GM19240 (cell line): Measurements from ENCODE around the gene TMEM256.
"Not testable (repeated sequence)": the region's sequence is repeated elsewhere in the genome, so short reads cannot be mapped to it uniquely, and the experiment has no call there.

Source experiments
- DNase-seq: peaks from one replicate; pipeline ENCODE4 v3.0.0; 2011; ENCODE audit warnings: low spot score; ENCODE audit not compliant: insufficient read length

TMEM256 gene

DNA sequence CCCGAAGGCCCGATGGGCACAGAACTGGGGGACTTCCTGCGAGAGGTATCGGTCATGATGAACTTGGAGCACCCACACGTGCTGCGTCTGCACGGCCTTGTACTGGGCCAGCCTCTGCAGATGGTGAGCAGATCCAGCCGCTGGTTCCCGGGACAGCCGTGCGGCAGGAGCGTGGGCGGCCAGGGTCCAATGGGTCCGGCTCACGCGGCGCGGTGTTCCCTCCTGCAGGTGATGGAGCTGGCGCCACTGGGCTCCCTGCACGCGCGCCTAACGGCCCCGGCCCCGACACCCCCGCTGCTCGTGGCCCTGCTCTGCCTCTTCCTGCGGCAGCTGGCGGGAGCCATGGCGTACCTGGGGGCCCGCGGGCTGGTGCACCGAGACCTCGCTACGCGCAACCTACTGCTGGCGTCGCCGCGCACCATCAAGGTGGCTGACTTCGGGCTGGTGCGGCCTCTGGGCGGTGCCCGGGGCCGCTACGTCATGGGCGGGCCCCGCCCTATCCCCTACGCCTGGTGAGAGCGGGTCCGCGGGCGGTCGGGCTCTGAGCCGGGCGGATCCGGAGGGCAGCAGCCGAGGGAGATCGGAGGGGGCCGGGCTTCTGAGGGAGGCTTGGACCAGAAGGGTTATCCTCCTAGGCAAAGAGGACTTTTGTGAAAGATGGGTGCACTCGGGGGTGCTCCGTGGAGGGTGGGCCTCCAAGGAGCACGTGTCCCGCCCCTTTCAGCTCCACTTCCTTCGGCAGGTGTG lies 20.0 kb downstream of the TMEM256 start:
- DNase-seq, result peak; percentile 89

DNA sequence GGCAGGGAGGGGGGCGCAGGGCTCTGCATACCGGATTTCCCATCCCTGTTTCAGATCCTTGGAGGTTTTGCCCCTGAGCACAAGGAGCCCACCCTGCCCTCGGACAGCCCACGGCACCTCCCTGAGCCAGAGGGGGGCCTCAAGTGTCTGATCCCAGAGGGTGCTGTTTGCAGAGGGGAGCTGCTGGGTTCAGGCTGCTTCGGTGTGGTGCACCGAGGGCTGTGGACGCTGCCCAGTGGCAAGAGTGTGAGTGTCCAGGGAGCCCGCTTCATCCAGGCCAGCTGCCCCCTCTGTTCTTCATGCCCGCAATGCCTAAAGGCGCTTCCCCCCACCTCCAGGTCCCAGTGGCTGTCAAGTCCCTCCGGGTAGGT lies 20.5 kb downstream of the TMEM256 start:
- no peak for DNase-seq

DNA sequence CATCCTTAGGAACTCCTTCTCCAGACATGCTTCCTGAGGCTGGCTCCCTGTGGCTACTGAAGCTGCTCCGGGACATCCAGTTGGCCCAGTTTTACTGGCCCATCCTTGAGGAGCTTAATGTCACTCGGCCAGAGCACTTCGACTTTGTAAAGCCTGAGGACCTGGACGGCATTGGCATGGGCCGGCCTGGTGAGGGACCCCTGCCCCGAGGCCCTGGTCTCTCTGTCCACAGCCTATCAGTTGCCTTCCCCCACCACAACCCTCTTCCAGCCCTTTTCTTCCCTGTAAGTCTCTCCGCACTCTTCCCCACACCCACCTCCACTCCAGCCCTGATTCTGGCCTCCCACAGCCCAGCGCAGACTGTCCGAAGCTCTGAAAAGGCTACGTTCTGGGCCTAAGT lies 21.0 kb downstream of the TMEM256 start:
- DNase-seq, result no peak

DNA sequence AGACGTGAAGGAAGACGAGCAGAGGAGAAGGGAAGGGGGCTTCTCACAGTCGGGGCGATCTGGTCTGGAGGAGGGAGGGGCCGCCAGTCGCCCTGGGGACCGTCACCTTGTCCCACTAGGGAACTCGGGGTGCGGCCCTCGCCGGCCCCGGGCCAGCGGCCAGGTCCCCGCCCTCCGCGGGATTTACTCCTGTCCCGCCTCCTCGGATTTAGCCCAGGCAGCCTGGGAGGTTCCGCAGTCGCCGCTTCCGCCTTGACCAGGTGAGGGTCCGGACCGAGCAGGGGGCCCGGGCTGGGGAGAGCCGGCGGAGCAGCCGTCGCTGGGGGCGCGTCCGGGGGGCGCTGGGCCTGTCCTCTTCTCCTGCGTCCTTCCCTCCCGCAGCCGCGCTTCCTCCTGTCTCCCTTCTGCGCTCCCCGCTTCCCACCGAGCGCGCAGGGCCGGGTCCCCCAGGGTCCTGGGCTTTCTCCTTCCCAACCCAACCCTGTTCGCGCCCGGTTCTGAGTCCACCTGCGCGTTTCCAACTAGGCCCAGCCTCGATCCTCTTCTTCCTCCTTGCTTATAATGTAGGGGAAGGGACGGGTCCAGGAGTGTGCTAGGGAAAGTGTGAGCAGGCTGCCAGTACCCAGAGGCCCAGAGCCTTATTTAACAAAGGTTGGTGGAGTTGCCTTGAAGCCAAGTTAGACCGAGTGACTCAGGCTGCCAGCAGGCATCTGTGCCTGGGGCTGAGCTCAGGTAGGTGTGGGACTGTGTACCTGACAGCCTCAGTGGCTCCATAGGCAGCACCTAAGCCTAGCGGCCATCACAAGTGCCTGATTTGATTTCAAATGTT lies 22.8 kb downstream of the TMEM256 start, which contains the start of gene TNK1:
TSS of gene TNK1 (plus strand) at position 235 of the 829 bp plus-strand sequence. CDS start 1,838 bp downstream, outside the sequence.
- no peak for DNase-seq

DNA sequence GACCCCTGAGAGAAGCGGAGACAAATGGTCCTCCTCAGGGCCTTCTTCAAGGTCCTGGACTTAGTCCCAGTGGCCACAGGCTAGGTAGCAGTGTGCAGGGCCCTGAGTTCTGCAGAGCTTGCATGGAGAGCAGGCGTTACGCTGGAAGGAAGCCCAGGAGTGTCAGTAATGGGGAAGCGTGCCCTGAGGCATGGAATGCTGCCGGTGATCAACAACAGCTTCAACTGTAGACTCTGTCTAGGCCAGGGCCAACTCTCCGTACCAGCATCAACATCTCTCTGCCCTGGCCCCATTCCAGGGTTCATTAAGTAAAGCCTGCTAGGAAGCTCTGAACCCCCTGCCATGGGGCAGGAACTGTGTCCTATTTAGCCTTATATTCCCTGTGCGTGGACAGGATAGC lies 23.6 kb downstream of the TMEM256 start:
- DNase-seq, result no peak

DNA sequence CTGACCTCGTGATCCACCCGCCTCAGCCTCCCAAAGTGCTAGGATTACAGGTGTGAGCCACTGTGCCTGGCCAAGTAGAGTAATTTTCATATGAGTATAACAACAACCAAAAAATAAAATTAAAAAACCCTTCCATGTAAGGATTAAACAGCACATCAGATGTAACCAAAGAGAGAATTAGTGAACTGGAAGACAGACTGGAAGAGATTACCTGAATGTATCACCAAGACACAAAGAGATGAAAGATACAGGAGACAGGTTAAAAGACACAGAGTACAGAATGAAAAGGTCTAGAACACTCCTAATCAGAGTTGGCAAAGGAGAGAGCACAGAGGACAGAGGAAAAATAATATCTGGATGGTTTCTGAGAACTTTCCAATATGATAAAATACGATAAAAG lies 24.8 kb downstream of the TMEM256 start:
- no peak for DNase-seq

DNA sequence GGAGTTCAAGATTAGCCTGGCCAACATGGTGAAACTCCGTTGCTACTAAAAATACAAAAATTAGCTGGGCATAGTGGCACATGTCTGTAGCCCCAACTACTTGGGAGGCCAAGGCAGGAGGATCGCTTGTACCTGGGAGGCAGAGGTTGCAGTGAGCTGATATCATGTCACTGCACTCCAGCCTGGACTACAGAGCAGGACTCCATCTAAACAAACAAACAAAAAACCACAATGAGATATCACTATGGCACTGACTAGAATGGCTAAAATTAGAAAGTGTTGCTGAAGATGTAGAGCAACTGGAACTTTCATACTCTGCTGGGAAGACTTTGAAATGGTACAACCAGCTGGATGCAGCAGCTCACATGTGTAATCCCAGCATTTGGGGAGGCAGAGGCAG lies 29.5 kb downstream of the TMEM256 start:
- no peak for DNase-seq

DNA sequence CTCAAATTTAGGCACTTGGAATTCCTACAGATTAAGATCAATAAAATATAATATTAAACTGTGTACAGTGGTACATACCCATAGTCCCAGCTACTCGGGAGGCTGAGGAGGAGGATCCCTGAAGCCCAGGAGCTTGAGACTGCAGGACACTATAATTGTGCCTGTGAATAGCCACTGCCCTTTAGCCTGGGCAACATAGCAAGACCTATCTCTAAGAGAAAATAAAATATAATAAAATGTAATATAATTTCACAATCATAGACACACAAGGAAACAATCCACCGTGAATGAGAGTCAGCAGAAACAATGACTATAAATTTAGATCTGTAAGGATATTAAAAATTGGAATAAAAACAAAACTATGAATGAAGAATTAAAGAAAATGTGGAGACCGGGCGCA lies 33.0 kb downstream of the TMEM256 start:
- no peak for DNase-seq

DNA sequence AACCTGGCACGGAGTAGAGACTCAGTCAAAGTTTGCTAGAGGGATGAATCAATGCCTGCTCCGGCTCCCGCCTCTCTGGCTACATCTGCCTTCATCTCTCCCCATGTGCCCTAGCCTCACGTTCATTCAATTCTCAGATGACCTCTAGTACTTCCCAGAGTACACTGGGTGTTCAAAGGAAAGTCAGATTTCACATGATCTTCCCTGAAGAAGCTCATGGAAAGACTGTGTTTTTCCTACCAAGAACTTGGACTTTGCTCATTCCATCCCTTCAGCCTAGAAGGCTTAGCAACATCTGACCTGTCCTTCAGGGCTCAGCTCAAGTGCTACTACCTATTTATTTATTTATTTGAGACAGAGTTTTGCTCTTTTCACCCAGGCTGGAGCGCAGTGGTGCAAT lies 34.1 kb downstream of the TMEM256 start:
- DNase-seq, result no peak

DNA sequence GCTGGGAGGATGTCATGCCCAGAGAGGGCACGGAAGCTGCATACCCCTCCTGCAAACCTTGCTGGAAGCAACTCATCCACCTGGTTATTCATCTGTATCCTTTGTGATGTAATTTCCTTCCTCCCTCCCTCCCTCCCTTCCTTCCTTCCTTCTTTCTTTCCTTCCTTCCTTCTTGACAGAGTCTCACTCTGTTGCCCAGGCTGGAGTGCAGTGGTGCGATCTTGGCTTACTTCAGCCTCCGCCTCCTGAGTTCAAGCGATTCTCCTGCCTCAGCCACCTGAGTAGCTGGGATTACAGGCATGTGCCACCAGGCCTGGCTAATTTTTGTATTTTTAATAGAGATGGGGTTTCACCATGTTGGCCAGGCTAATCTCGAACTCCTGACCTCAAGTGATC lies 35.3 kb downstream of the TMEM256 start:
- DNase-seq, result not testable (repeated sequence)

DNA sequence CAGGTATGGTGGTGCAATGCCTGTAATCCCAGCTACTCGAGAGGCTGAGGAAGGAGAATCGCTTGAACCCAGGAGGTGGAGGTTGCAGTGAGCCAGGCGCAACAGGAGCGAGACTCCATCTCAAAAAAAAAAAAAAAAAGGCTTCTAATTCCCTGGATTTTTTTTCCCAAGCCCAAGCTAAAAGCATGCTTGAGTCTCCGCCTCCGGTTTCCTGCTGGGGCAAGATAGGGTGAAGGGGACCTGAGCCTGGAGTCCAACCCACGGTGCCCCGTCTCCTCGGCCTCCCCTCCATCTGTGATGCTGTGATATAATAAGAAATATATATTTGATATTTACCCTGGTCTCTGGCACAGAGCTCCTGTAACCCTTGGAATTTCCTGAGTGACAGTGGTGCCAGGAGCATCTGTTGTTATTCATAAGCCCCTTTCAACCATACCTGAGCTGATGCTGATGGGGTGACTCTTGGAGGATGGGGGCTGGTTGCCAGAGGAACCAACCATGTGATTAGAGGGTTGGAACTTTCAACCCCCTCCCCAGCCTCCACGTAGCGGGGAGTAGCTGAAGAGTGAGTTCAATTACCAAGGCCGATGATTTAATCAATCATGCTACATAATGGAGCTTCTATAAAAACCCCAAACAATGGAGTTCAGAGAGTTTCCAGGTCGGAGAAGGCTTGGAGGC lies 35.8 kb downstream of the TMEM256 start:
- DNase-seq, result no peak

DNA sequence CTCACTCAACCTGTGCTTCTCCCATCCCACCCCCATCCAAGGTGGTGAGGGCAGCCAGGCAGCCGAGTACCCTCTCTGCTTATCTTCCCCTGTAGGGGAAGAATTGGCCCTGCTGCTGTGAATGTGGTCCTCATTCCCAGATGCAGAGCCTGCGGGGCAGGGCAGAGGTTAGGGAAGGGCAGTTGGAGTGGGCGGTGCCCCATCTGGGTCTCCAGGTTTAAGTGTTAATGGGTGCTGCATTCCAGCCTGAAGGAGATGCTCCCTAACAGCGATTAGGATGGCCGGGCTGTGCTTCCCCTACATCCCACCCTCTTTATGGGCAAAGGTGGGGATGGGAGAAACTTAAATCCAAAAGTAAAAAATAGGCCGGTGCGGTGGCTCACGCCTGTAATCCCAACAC lies 36.8 kb downstream of the TMEM256 start:
- DNase-seq, result no peak

DNA sequence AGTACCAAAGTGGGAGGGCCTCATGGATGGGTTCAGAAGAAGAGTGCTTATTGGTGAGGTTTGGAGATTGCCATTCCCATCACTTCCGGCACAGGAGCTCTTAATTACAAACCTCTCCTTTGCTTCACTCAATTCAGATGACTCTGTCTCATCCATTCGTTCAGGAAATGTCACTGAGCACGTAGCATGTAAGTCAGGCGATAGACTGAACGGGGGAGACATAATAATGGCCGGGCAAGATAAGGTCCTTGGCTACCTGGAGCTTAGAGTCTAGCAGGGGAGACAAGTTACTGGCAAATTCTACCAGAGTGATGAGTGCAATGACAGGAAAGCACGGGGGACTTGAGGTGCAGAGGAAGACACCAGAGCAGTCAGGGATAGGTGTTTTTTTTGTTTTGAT lies 37.9 kb downstream of the TMEM256 start:
- not testable (repeated sequence) for DNase-seq

DNA sequence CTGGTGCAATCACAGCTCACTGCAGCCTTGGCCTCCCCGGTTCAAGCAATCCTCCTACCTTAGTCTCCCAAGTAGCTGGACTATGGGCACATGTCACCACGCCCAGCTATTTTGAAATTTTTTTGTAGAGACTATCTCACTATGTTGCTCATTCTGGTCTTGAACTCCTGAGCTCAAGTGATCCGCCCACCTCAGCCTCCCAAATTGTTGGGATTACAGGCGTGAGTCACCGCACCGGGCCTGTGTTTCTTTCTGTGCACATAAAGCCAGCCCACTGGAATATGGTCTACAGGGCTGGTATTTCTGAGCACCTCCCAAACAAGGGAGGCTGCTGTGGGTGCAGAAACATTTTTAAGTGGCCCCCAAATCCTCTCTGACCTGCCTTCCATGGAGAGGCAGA lies 40.6 kb downstream of the TMEM256 start:
- DNase-seq, result no peak

DNA sequence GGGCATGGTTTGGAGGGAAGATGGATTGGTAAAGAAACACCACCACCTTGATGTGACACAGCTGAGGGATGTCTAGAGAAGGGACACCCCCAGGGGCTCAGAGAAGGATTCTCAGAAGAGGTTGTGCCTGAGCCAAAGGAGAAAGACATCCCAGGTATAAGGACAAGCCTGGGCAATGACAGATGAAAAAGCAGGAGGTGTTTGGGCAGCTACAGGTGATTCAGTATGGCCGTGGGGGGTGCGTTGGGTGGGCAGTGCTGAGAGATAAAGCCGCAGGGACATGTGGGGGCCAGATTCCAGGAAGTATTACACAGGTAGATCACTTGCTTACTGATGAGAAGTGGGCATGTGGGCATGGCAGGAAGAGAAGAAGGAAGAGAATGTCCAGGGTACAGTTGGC lies 42.0 kb downstream of the TMEM256 start:
- no peak for DNase-seq

DNA sequence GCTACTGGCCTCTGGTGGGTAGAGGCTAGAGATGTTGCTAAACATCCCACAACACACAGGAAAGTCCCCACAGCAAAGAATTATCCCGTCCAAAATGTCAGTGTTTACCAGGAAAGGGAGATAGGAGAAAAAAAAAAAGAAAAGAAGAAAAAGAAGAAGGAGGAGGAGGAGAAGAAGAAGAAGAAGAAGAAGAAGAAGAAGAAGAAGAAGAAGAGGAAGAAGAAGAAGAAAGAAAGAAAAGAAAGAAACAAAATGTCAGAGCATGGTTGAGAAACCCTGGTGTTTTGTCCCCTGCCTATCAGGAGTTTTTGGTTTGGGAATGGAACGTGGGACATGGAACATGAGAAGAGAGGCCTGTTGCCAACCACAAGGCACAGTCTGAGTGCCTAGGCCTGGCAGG lies 46.5 kb downstream of the TMEM256 start:
- DNase-seq, result no peak

DNA sequence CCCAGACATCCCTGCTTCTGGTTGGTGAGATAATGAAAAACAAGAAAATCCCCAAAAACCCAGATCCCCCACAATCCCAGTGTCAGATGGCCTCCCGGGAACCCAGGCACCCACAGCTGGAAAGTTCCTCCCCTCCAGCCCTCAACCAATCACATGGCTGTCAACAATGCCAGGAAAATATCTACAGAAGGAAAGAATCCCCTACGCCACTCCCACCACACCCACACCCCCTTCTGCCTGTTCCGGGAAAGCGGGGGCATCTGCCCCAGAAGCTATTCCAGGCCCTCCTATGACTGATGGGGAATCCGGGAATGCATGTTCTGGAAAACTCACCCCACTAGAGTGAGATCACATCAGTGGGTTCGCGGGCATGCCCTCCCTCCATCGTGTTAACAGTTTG lies 47.1 kb downstream of the TMEM256 start:
- no peak for DNase-seq

DNA sequence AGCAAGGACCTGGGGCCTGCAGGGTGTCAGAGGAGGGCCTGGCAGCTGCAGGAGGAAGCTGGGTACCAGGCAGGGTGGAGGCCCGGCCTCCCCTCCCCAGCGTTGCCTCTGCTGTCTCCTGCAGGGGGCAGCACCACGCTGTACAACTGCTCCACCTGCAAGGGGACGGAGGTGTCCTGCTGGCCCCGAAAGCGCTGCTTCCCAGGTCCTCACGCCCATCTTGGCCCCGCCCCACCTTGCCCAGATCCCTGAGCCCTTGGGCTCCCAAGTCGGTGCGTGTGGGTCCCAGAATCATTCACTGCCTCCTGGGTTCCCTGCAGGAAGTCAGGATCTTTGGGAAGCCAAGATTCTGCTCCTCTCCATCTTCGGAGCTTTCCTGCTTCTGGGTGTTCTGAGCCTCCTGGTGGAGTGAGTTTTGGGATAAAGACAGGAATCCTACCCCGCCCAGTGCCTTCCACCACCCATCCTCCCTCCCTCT lies 47.8 kb downstream of the TMEM256 start:
- peak; percentile 85 for DNase-seq

DNA sequence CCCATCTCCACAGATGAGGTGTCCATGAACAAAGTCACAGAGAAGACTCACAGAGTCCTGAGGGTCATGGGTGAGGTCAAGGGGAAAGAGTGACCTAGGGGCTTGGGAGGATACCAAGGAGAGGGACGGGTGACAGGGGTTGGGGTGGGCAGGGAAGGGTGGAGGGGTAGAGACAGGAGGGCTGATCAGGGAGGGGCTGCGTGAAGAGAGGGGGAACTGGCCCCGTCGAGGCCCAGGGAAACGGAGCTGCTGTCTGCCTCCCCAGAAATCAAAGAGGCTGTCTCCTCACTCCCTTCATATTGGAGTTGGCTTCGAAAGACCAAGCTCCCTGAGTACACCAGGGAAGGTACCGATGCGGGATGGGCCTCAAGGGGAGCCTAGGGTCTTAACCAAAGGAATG lies 48.3 kb downstream of the TMEM256 start:
- DNase-seq, result no peak

DNA sequence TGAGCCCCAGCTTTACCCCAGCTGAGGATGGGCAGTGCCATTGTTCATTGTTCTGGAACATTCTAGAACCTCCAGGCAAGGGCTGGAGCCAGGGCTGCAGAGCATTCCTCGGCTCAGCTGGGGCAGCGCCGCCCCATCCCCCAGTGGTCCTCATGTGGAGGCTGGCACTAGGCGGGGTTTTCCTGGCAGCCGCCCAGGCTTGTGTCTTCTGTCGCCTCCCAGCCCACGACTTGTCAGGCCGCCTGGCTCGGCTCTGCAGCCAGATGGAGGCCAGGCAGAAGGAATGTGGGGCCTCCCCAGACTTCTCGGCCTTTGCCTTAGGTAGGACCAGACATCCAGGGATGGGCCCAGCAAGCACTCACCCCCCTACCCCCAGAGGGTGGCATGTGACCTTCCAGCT lies 48.8 kb downstream of the TMEM256 start, which contains the start of gene TMEM95:
TSS of gene TMEM95 (plus strand) at position 104 of the 400 bp plus-strand sequence. CDS start at position 153, 49 bp downstream.
- no peak for DNase-seq

DNA sequence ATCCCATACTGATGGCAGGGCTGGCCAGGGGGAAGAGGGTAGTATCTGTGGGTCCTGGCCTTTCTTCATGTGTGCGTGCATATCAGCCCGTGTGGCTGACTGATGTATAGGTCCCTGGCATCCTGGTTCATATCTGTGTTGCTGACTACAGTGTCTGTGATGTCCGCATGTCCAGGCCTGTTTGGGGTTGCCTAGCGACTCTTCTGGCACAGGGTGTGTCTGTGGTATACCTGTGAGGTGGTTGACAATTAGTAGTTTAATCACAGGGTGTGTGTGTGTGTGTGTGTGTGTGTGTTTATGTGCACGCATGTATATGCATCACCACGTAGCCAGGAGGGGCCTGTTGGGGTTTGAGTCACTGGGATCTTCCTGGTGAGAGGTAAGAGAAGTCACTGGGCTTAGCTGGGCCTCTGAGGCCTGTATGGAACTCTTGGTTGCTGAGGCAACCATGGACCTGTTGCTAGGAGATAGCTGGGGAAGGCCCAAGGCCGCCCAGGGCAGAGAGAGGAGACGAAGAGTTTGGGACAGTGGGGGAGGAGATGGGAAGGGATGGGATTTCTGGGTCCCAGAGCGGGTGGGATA lies 49.5 kb downstream of the TMEM256 start:
- DNase-seq, result no peak
